Measurements from ENCODE around the gene HYAL3. TPM values are rescaled to one million over a fixed set of nuclear protein-coding genes. Genes with fewer than 3 reads are reported as not detected.

HYAL3 gene
- total and polyA plus RNA-seq, 11 donors: 1.0 to 3.2 (median 1.6) TPM

GRCh38 chr3:50324351-50325112 lies 25.3 kb upstream of the HYAL3 start:
- DNase-seq: peak; percentile 70 to 87 (median 80)
- peaks cover 5 to 72% (median 52%) of the 10 kb centered on the region in 12 donors for H3K4me1 ChIP-seq
- ATAC-seq: peak; percentile 4 to 20 (median 8)
- no peaks in the 10 kb centered on the region for H3K27me3 ChIP-seq
- H3K27ac ChIP-seq: peak overlapping the region; percentile 93 to 99 (median 98)
- intact Hi-C loops (cut with DNase I): loop anchor here in 9 of 10 donors (1.0 to 10.0 kb wide), 9 partner anchors 32 to 132 kb away; partner anchors contain the start of genes GNAI2 (in 3 of the 9), LSMEM2 (in 2 of the 9), GNAT1 (in 1 of the 9) and IFRD2 (in 1 of the 9)
- H3K9me3 ChIP-seq: no peaks in the 10 kb centered on the region
- peaks cover 0 to 30% (median 23%) of the 10 kb centered on the region in 9 donors for H3K36me3 ChIP-seq
- peak overlapping the region in 4 of 12 donors; percentile 4 to 10 (median 6) for H3K4me3 ChIP-seq
- TF ChIP-seq CTCF (IDR thresholded peaks at IDR 0.05) (peak; percentile 76 to 92 (median 86)), POLR2A (IDR thresholded peaks at IDR 0.05) (no peak)
- 8 to 47% (median 32%) methylated on average over 3 to 4 of the region's 4 CpGs for WGBS, 4 donors

- 40 to 56% (median 43%) methylated on average over 4 to 5 of the region's 5 CpGs for WGBS, 4 donors
- intact Hi-C loops (cut with DNase I): loop anchor here in 9 of 10 donors (1.0 to 10.0 kb wide), 9 partner anchors 20 to 131 kb away; partner anchors contain the start of genes GNAI2 (in 3 of the 9), LSMEM2 (in 2 of the 9), GNAT1 (in 1 of the 9) and HYAL1 (in 1 of the 9)
- Histone ChIP-seq H3K27me3 (no peaks in the 10 kb centered on the region), H3K4me1 (peaks cover 5 to 80% (median 57%) of the 10 kb centered on the region in 12 donors), H3K36me3 (peaks cover 0 to 33% (median 26%) of the 10 kb centered on the region in 9 donors), H3K4me3 (peak overlapping the region in 10 of 12 donors; percentile 27 to 97 (median 90)), H3K27ac (peak overlapping the region; percentile 93 to 99 (median 98)), H3K9me3 (no peaks in the 10 kb centered on the region)
- DNase-seq: peak; percentile 82 to 89 (median 84)
- ATAC-seq: peak; percentile 6 to 62 (median 32)
- TF ChIP-seq CTCF (IDR thresholded peaks at IDR 0.05): peak in 4 of 12 donors; percentile 6 to 17 (median 10)
- no peak for TF ChIP-seq POLR2A (IDR thresholded peaks at IDR 0.05)
Observed at GRCh38 chr3:50323614-50324199, 24.5 kb upstream of the HYAL3 start.

- H3K27ac ChIP-seq: peak overlapping the region; percentile 93 to 99 (median 98)
- intact Hi-C loops (cut with DNase I): loop anchor here in 7 of 10 donors (1.0 to 10.0 kb wide), 7 partner anchors 20 to 131 kb away; partner anchors contain the start of genes GNAI2 (in 3 of the 7), LSMEM2 (in 2 of the 7), GNAT1 (in 1 of the 7) and HYAL1 (in 1 of the 7)
- peaks cover 5 to 80% (median 58%) of the 10 kb centered on the region in 12 donors for H3K4me1 ChIP-seq
Observed at GRCh38 chr3:50323092-50323600, 23.9 kb upstream of the HYAL3 start.

GRCh38 chr3:50322386-50323091 lies 23.3 kb upstream of the HYAL3 start, which contains the start of gene HYAL2:
Gene HYAL2, minus strand, starts transcription at chr3:50322745. Its CDS starts 2,256 bp downstream, at chr3:50320489.
- intact Hi-C loops (cut with DNase I): loop anchor here in 8 of 10 donors (1.0 to 10.0 kb wide), 8 partner anchors 19 to 130 kb away; partner anchors contain the start of genes GNAI2 (in 3 of the 8), LSMEM2 (in 2 of the 8), GNAT1 (in 1 of the 8) and HYAL1 (in 1 of the 8)
- H3K9me3 ChIP-seq: no peaks in the 10 kb centered on the region
- peak within 1 kb of the TSS; percentile 93 to 99 (median 98) for H3K27ac ChIP-seq
- peak within 1 kb of the TSS; percentile 62 to 97 (median 88) for H3K4me3 ChIP-seq
- peaks cover 7 to 84% (median 62%) of the 10 kb centered on the region in 12 donors for H3K4me1 ChIP-seq
- DNase-seq: peak; percentile 79 to 88 (median 85)
- H3K27me3 ChIP-seq: no peaks in the 10 kb centered on the region
- TF ChIP-seq POLR2A (IDR thresholded peaks at IDR 0.05): peak in 1 of 2 donors; percentile 46
- TF ChIP-seq CTCF (IDR thresholded peaks at IDR 0.05): no peak
- 30 to 47% (median 42%) methylated on average over 13 to 31 of the region's 31 CpGs for WGBS, 4 donors
- peaks cover 0 to 45% (median 38%) of the 10 kb centered on the region in 9 donors for H3K36me3 ChIP-seq
- peak; percentile 6 to 52 (median 12) for ATAC-seq

More at GRCh38 chr3:50323092-50323600, 23.9 kb upstream of the HYAL3 start:
- DNase-seq (peak in 4 of 5 donors; percentile 57 to 79 (median 76)), ATAC-seq (peak; percentile 1 to 52 (median 13))
- H3K36me3 ChIP-seq: peaks cover 0 to 39% (median 32%) of the 10 kb centered on the region in 9 donors
- TF ChIP-seq POLR2A (IDR thresholded peaks at IDR 0.05): no peak
- 36 to 48% (median 39%) methylated on average over 4 of the region's 4 CpGs for WGBS, 4 donors
- H3K4me3 ChIP-seq: peak overlapping the region in 10 of 12 donors; percentile 70 to 97 (median 90)
- H3K27me3 ChIP-seq: no peaks in the 10 kb centered on the region
- no peaks in the 10 kb centered on the region for H3K9me3 ChIP-seq
